Upper lobe of left lung (tissue), 6 donors: Measurements from ENCODE around the gene NUDT12. TPM values are rescaled to one million over a fixed set of nuclear protein-coding genes. Genes with fewer than 3 reads are reported as not detected.

ENCODE experiments used
- ATAC-seq, 2 donors: fragments of 200-7000 bp; cut with Tn5 transposase; one replicate each; pipeline ENCODE4 v1.9.1; 2022; ENCODE audit warnings: mild to moderate bottlenecking in 2 of 2, moderate library complexity in 2 of 2; ENCODE audit not compliant: low FRiP score in 2 of 2
- DNase-seq, 2 donors: peaks; one replicate each; pipeline ENCODE4 v3.0.0-alpha.2; 2019 to 2020
- H3K27ac ChIP-seq, 4 donors: fragments of 200-600 bp; sonication (generic); one replicate each; pipeline ENCODE4 v1.5.1; 2016 to 2019
- H3K27me3 ChIP-seq, 4 donors: fragments of 200-600 bp; sonication (generic); one replicate each; pipeline ENCODE4 v1.5.1; 2017 to 2019
- H3K36me3 ChIP-seq, 4 donors: fragments of 200-600 bp; sonication (generic); one replicate each; pipeline ENCODE4 v1.5.1; 2016 to 2019
- H3K4me1 ChIP-seq, 4 donors: fragments of 200-600 bp; sonication (generic); one replicate each; pipeline ENCODE4 v1.5.1; 2018 to 2019
- H3K4me3 ChIP-seq, 4 donors: fragments of 200-600 bp; sonication (generic); one replicate each; pipeline ENCODE4 v1.5.1; 2017 to 2019; ENCODE audit warnings: mild to moderate bottlenecking in 2 of 4, moderate library complexity in 1 of 4
- H3K9me3 ChIP-seq, 4 donors: fragments of 200-600 bp; sonication (generic); one replicate each; pipeline ENCODE4 v1.5.1; 2018 to 2019
- EP300 ChIP-seq, 4 donors: sonication (generic); formaldehyde crosslinking; IDR thresholded peaks; one replicate each; pipeline ENCODE4 v1.5.1; 2017; ENCODE audit warnings: antibody characterized with exemption in 4 of 4, control low read depth in 2 of 4
- POLR2A ChIP-seq, 4 donors: fragments of 450-650 bp; IDR thresholded peaks; one replicate each; pipeline ENCODE4 v1.5.1; 2016 to 2017; ENCODE audit warnings: antibody characterized with exemption in 4 of 4, mild to moderate bottlenecking in 2 of 4
- POLR2AphosphoS5 ChIP-seq, 2 donors: sonication (generic); formaldehyde crosslinking; IDR thresholded peaks; one replicate each; pipeline ENCODE4 v1.5.1; 2017; ENCODE audit warnings: antibody characterized with exemption in 2 of 2
- WGBS, 2 donors: methylation state at CpG; one replicate each; pipeline ENCODE4 v1.1.5; 2017 to 2018; 5-methylcytosine and 5-hydroxymethylcytosine counted together
- total RNA-seq, 6 donors: library from RNA; depleted of rRNA in 4 of 6; stranded (reverse); fragments of >200 nt in 4 of 6; gene quantifications; one replicate each; pipeline versions ENCODE4 v1.1.0 to v1.2.1, GENCODE V29; 2016 to 2021
- TF ChIP-seq, protein P1 (sequence below), 6 experiments: fragments of 450-650 bp in 4 of 6; fragments of 200-600 bp in 2 of 6; sonication (generic) in 2 of 6; IDR thresholded peaks; one replicate each; pipeline ENCODE4 v1.5.1; 2016 to 2019; ENCODE audit warnings: antibody characterized with exemption in 6 of 6
- donor health status: DM: no; HTN: no; CAD: no; lungs with moderate emphysema.
- donor health status: DM: no; HTN: yes; CAD: no; lungs with severe emphysema.

NUDT12 gene
- total RNA-seq, 6 donors from 2014 or later: 3.2 to 25.1 (median 12.4) TPM

DNA sequence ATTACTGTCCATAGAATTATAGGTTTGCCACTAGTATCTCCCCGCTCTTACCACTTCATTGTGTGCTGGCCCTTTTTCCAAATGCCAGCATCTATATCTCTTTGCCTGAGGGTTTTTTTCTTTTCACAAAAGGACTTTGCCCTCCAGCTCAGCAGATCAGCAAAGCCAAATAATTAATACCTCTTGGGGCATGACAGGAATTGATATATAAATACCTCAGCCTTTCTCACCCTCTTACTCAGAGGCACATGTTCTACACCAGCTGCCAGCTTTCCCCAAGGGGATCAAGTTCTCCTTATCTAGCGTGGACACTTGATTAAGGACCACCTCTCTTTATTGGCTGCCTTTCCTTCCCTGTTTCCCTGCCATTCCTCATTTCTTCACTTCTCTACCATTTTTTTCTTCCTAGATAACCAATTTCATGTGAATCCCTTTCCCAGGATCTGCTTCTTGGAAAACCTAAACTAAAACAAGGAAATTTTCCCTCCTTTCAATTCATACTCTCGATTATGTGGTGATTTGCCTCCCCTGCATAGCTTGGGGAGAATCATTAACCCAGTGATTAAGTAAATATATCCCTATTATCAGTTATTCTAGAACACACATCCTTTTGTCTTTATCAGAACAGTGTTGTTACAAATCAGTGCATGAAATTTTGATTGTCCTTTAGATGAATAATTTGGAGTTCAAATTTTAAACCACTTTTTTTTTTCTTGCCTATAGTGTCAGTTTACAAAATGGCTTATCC, 6.9 kb upstream of the NUDT12 start:
- Histone ChIP-seq H3K9me3 (no peaks in the 10 kb centered on the region), H3K4me1 (no peaks in the 10 kb centered on the region), H3K27ac (no peak overlapping the region), H3K36me3 (no peaks in the 10 kb centered on the region), H3K4me3 (no peak overlapping the region), H3K27me3 (no peaks in the 10 kb centered on the region)
- 63 to 70% methylated on average over 3 of the region's 3 CpGs for WGBS, 2 donors
- TF ChIP-seq, protein P1, sequence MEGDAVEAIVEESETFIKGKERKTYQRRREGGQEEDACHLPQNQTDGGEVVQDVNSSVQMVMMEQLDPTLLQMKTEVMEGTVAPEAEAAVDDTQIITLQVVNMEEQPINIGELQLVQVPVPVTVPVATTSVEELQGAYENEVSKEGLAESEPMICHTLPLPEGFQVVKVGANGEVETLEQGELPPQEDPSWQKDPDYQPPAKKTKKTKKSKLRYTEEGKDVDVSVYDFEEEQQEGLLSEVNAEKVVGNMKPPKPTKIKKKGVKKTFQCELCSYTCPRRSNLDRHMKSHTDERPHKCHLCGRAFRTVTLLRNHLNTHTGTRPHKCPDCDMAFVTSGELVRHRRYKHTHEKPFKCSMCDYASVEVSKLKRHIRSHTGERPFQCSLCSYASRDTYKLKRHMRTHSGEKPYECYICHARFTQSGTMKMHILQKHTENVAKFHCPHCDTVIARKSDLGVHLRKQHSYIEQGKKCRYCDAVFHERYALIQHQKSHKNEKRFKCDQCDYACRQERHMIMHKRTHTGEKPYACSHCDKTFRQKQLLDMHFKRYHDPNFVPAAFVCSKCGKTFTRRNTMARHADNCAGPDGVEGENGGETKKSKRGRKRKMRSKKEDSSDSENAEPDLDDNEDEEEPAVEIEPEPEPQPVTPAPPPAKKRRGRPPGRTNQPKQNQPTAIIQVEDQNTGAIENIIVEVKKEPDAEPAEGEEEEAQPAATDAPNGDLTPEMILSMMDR (IDR thresholded peaks at IDR 0.05): no peak
- no peak for TF ChIP-seq EP300 (IDR thresholded peaks at IDR 0.05)
- DNase-seq: no peak
- no peak for ATAC-seq

DNA sequence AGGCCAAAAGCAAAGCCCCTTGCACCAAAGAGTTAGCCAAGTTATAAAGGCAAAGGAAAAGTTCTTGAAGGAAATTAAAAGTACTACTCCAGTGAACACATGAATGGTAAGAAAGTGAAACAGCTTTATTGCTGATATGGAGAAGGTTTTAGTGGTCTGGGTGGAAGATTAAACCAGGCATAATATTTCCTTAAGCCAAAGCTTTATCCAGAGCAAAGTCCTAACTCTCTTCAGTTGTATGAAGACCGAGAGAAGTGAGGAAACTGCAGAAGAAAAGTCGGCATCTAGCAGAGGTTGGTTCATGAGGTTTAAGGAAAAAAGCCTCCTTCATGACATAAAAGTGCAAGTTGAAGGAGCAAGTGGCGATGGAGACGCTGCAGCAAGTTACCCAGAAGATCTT, 3.1 kb upstream of the NUDT12 start:
- no peak for ATAC-seq
- H3K4me1 ChIP-seq: peaks cover 3 to 8% (median 6%) of the 10 kb centered on the region in 4 donors
- TF ChIP-seq POLR2A (IDR thresholded peaks at IDR 0.05): no peak
- TF ChIP-seq POLR2AphosphoS5 (IDR thresholded peaks at IDR 0.05): no peak
- TF ChIP-seq, protein P1 (IDR thresholded peaks at IDR 0.05): no peak
- no peak for TF ChIP-seq EP300 (IDR thresholded peaks at IDR 0.05)
- 85 to 89% methylated on average over 4 of the region's 4 CpGs for WGBS, 2 donors
- no peaks in the 10 kb centered on the region for H3K27me3 ChIP-seq
- no peaks in the 10 kb centered on the region for H3K36me3 ChIP-seq
- DNase-seq: no peak
- no peak overlapping the region for H3K27ac ChIP-seq
- no peak overlapping the region for H3K4me3 ChIP-seq
- no peaks in the 10 kb centered on the region for H3K9me3 ChIP-seq

DNA sequence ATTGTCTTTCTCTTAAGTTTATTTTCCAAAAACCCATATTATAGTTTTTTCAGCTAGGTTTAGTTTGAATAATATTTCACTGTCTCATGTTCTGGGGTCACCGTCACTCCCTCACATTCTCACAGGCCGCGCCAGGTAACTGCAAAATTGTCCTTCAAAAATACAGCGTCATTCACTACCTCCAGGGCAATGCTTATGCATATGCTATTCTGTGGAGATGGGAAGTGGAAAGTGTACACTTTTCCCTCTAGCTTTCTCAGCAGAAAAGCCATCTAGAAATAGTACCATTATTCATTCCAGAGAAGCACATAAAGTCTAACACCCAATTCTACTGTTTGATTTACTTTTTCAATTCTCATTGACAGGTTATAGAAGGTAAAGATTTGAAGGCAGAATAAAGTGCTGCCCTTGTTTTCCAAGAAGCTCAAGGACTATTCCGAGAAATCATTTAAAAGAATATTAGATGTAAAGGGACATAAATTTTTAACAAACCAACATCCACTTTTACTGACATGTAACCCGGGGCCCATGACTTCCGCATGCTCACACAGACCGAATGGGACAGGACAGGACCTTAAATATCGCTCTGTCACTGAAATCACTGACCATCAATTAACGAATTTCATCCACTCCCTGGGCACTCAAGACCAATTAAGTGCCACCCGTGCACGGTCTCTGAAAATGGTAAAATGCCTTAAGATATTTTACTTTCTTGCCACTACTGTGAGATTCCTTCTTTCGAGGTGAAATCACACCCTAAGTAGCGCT, 720 bp downstream of the NUDT12 start:
- no peak for TF ChIP-seq POLR2AphosphoS5 (IDR thresholded peaks at IDR 0.05)
- TF ChIP-seq, protein P1 (IDR thresholded peaks at IDR 0.05): no peak
- no peak for TF ChIP-seq POLR2A (IDR thresholded peaks at IDR 0.05)
- TF ChIP-seq EP300 (IDR thresholded peaks at IDR 0.05): no peak
- Histone ChIP-seq H3K27ac (peak overlapping the region; percentile 73 to 89 (median 84)), H3K9me3 (no peaks in the 10 kb centered on the region), H3K36me3 (peaks cover 0 to 4% (median 0%) of the 10 kb centered on the region in 4 donors), H3K4me1 (peaks cover 3 to 8% (median 6%) of the 10 kb centered on the region in 4 donors), H3K27me3 (no peaks in the 10 kb centered on the region), H3K4me3 (peak overlapping the region; percentile 52 to 81 (median 70))
- DNase-seq: peak in 1 of 2 donors; percentile 24
- ATAC-seq: peak; percentile 39 to 41
- WGBS, 2 donors: 23% methylated on average over 14 of the region's 14 CpGs

DNA sequence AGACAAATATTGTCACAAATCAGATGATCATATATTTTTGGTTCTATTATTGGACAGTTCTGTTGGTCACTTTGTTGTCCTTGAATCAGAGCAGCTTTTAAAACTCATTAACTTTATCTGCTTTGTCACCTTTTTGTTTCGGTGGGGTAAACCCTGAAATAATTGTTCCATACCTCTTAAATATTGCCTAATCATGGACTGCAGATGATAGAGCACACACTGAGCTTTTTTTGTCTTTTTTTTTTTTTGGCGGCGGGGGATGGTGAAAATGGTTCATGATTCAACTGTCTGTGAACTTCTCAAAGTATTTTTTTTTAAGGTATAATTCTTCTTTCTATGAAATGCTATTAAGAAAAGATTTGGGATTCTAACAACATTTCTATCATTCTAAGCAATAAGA, 1.8 kb downstream of the NUDT12 start:
- Histone ChIP-seq H3K27me3 (no peaks in the 10 kb centered on the region), H3K27ac (no peak overlapping the region), H3K4me1 (peaks cover 3 to 8% (median 6%) of the 10 kb centered on the region in 4 donors), H3K4me3 (no peak overlapping the region), H3K9me3 (no peaks in the 10 kb centered on the region), H3K36me3 (peaks cover 0 to 5% (median 0%) of the 10 kb centered on the region in 4 donors)
- no peak for ATAC-seq
- DNase-seq: no peak
- TF ChIP-seq POLR2A (IDR thresholded peaks at IDR 0.05): no peak
- TF ChIP-seq EP300 (IDR thresholded peaks at IDR 0.05): no peak
- TF ChIP-seq POLR2AphosphoS5 (IDR thresholded peaks at IDR 0.05): no peak
- TF ChIP-seq, protein P1 (IDR thresholded peaks at IDR 0.05): no peak
- 90 to 95% methylated on average over 3 of the region's 3 CpGs for WGBS, 2 donors
